ENCODE measurements around the gene SEC23B. TPM values are rescaled to one million over a fixed set of nuclear protein-coding genes. Genes with fewer than 3 reads are reported as not detected.
"Not testable (repeated sequence)": the region's sequence is repeated elsewhere in the genome, so short reads cannot be mapped to it uniquely, and the experiment has no call there.

The SEC23B gene
- total RNA-seq, 1 donor from 2014 or later = 110 TPM

GRCh38 chr20:18501672-18502071, 6.1 kb upstream of the SEC23B start:
- not testable (repeated sequence) for DNase-seq (ENCODE audit: low spot score); H3K9me3 Mint-ChIP-seq; H3K36me3 Mint-ChIP-seq (ENCODE audit: low read depth); H3K27me3 Mint-ChIP-seq (ENCODE audit: insufficient read depth); H3K4me3 Mint-ChIP-seq; H3K27ac Mint-ChIP-seq
- H3K4me1 Mint-ChIP-seq (ENCODE audit: low read depth) = peaks cover 15% of the 10 kb centered on the region
- intact Hi-C loops (cut with micrococcal nuclease) = loop anchor here (10.0 kb wide), 2 partner anchors 997 to 1927 kb away; partner anchors contain the start of gene KIF16B

DNA sequence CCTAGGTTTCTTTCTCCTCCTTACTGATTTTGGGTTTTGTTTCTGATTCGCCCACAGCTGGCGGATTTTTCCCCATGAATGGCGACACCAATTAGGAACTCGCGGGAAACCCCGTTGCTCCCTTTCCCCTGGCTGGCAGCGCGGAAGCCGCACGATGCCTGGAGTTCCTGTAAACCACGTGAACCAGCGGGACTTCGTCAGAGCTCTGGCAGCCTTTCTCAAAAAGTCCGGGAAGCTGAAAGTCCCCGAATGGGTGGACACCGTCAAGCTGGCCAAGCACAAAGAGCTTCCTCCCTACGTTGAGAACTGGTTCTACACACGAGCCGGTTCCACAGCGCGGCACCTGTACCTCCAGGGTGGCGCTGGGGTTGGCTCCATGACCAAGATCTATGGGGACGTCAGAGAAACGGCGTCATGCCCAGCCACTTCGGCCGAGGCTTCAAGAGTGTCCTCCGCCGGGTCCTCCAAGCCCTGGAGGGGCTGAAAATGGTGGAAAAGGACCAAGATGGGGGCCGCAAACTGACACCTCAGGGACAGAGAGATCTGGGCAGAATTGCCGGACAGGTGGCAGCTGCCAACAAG, 3.2 kb upstream of the SEC23B start:
- DNase-seq (ENCODE audit: low spot score) = no peak
- Mint-ChIP-seq H3K9me3 (no peaks in the 10 kb centered on the region), H3K27me3 (ENCODE audit: insufficient read depth) (peaks cover 2% of the 10 kb centered on the region), H3K36me3 (ENCODE audit: low read depth) (peaks cover 4% of the 10 kb centered on the region), H3K4me3 (no peak overlapping the region), H3K4me1 (ENCODE audit: low read depth) (peaks cover 32% of the 10 kb centered on the region), H3K27ac (no peak overlapping the region)
- intact Hi-C loops (cut with micrococcal nuclease) = loop anchor here (10.0 kb wide), 2 partner anchors 1000 to 1930 kb away; partner anchors contain the start of gene KIF16B

DNA sequence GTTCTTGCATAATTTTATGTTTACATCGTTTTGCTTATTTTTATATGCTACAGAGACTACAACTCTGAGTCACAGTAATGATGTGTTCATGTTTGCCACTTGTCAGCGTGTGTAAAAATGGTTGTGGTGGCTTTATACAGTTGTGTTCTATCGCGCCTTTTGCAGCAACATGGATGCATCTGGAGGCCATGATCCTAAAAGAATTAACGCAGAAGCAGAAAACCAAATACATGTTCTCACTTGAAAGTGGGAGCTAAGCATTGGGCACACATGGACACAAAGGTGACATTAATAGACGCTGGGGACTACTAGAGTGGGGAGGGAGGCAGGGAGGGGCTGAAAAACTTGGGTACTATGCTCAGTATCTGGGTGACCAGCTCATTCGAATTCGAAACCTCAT, 996 bp upstream of the SEC23B start:
- Mint-ChIP-seq H3K4me3 (peak overlapping the region; percentile 99), H3K27me3 (ENCODE audit: insufficient read depth) (peaks cover 2% of the 10 kb centered on the region), H3K36me3 (ENCODE audit: low read depth) (peaks cover 23% of the 10 kb centered on the region), H3K4me1 (ENCODE audit: low read depth) (peaks cover 50% of the 10 kb centered on the region), H3K9me3 (no peaks in the 10 kb centered on the region), H3K27ac (peak overlapping the region; percentile 100)
- intact Hi-C loops (cut with micrococcal nuclease) = loop anchor here (1.0 to 10.0 kb wide), 14 partner anchors 9 to 1932 kb away; partner anchors contain the start of genes CFAP61, CRNKL1, DZANK1 and KAT14
- peak; percentile 11 for DNase-seq (ENCODE audit: low spot score)

DNA sequence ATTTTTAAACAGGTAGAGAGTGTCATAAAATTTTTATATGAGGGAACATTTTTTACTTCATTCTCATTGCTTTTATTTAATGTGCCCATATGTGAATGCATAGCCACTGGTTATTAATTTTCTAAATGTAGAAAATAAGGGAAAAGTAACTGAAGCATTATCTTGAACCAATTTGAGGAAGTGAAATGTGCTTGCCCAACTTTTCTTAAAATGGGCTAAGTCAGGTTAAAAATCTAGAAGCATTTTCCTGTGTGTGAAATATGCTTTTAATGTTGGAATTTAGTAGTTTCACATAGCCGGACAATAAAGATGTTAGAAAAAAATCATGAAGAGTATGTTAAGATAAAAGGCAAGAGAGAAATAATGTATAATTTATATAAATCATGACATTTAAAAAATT, 3.8 kb downstream of the SEC23B start:
- H3K4me3 Mint-ChIP-seq = no peak overlapping the region
- no peak overlapping the region for H3K27ac Mint-ChIP-seq
- DNase-seq (ENCODE audit: low spot score) = no peak
- H3K9me3 Mint-ChIP-seq = no peaks in the 10 kb centered on the region
- peaks cover 2% of the 10 kb centered on the region for H3K27me3 Mint-ChIP-seq (ENCODE audit: insufficient read depth)
- H3K4me1 Mint-ChIP-seq (ENCODE audit: low read depth) = peaks cover 44% of the 10 kb centered on the region
- intact Hi-C loops (cut with micrococcal nuclease) = no loop called here
- H3K36me3 Mint-ChIP-seq (ENCODE audit: low read depth) = peaks cover 34% of the 10 kb centered on the region

GRCh38 chr20:18513208-18513607, 5.5 kb downstream of the SEC23B start:
- Mint-ChIP-seq H3K36me3 (ENCODE audit: low read depth) (peaks cover 32% of the 10 kb centered on the region), H3K9me3 (no peaks in the 10 kb centered on the region), H3K27me3 (ENCODE audit: insufficient read depth) (no peaks in the 10 kb centered on the region), H3K4me3 (no peak overlapping the region), H3K27ac (no peak overlapping the region), H3K4me1 (ENCODE audit: low read depth) (peaks cover 36% of the 10 kb centered on the region)
- DNase-seq (ENCODE audit: low spot score) = no peak
- intact Hi-C loops (cut with micrococcal nuclease) = no loop called here

GRCh38 chr20:18514127-18514526, 6.4 kb downstream of the SEC23B start:
- intact Hi-C loops (cut with micrococcal nuclease) = no loop called here
- no peaks in the 10 kb centered on the region for H3K9me3 Mint-ChIP-seq
- peaks cover 29% of the 10 kb centered on the region for H3K4me1 Mint-ChIP-seq (ENCODE audit: low read depth)
- H3K4me3 Mint-ChIP-seq = no peak overlapping the region
- peaks cover 30% of the 10 kb centered on the region for H3K36me3 Mint-ChIP-seq (ENCODE audit: low read depth)
- no peak overlapping the region for H3K27ac Mint-ChIP-seq
- H3K27me3 Mint-ChIP-seq (ENCODE audit: insufficient read depth) = no peaks in the 10 kb centered on the region
- DNase-seq (ENCODE audit: low spot score) = no peak

DNA sequence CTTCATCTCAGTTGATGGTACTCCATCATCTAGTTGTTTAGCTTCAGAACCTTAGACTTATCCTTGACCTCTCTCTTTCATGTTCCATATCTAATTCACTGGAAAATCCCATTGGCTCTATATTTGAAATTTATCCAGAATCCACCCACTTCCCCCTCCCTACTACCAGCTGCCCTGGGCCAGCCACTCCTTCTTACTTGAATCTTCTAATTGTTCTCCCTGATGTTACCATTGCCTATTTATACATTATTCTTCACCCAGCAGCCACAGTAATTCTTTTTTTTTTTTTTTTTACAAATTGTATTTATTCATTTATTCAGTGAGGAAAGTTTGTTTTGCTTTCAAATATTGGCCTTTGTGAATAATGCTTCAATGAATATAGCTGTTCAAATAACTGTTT, 8.2 kb downstream of the SEC23B start:
- Mint-ChIP-seq H3K4me3 (no peak overlapping the region), H3K27ac (no peak overlapping the region), H3K9me3 (no peaks in the 10 kb centered on the region), H3K27me3 (ENCODE audit: insufficient read depth) (no peaks in the 10 kb centered on the region), H3K36me3 (ENCODE audit: low read depth) (peaks cover 19% of the 10 kb centered on the region), H3K4me1 (ENCODE audit: low read depth) (peaks cover 14% of the 10 kb centered on the region)
- intact Hi-C loops (cut with micrococcal nuclease) = no loop called here
- no peak for DNase-seq (ENCODE audit: low spot score)

DNA sequence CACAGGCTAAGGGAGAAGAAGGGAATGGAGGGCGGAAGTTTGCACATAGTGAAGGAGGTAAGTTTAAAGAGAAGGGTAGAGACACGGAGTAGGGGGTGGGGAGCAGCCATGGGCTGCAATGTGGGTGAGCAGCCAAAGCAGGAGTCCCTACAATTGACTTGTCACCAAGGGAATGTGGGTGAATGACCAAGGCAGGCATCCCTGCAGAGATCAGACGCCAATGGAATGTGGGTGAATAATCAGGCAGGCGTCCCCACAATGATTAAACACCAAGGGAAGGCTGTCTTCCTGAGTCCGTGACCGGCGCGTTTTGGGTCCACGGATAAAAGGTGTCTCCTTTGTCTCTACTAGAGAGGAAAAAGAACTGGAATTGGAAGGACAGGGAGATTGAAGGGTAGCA, 14.3 kb downstream of the SEC23B start:
- H3K4me1 Mint-ChIP-seq (ENCODE audit: low read depth); intact Hi-C loops (cut with micrococcal nuclease): not testable (repeated sequence)
- H3K36me3 Mint-ChIP-seq (ENCODE audit: low read depth) = peaks cover 19% of the 10 kb centered on the region

DNA sequence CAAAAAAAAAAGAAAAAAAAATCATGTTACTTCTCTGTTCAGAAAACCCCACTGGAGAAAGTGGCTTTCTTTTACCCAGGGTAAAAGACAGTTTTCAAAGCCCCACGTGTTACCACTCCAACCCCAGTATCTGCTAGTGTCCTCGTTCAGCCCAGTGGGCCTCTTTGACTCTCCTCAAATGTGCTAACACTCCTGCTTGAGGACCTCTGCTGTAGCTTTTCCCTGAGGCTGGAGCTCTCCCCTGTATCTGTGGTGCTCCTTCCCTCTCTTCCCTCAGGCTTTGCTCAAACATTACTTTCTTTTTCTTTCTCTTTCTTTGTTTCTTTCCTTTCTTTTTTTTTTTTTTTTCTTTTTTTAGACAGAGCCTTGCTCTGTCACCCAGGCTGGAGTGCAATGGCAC, 15.3 kb downstream of the SEC23B start:
- no peaks in the 10 kb centered on the region for H3K9me3 Mint-ChIP-seq
- no peaks in the 10 kb centered on the region for H3K4me1 Mint-ChIP-seq (ENCODE audit: low read depth)
- DNase-seq (ENCODE audit: low spot score) = no peak
- intact Hi-C loops (cut with micrococcal nuclease) = no loop called here
- H3K36me3 Mint-ChIP-seq (ENCODE audit: low read depth) = peaks cover 25% of the 10 kb centered on the region
- no peaks in the 10 kb centered on the region for H3K27me3 Mint-ChIP-seq (ENCODE audit: insufficient read depth)
- H3K4me3 Mint-ChIP-seq = no peak overlapping the region
- H3K27ac Mint-ChIP-seq = no peak overlapping the region

More for the DNA sequence above, 14.3 kb downstream of the SEC23B start:
- H3K27me3 Mint-ChIP-seq (ENCODE audit: insufficient read depth); DNase-seq (ENCODE audit: low spot score); H3K27ac Mint-ChIP-seq; H3K9me3 Mint-ChIP-seq; H3K4me3 Mint-ChIP-seq: not testable (repeated sequence)

DNA sequence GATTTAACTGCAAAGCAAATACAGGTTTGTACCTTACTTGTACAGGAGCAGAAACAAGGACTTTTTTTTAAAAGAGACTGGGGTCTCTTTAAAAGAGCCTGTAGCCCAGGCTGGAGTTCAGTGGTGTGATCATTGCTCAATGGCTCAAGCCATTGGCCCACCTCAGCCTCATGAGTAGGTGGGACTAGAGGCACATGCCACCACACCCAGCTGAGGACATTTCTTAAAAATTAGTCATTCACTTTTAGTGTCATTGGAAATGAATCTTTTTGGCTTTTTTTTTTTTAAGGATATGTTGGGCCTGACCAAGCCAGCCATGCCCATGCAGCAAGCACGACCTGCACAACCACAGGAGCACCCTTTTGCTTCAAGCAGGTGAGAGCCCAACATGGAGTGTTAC, 16.9 kb downstream of the SEC23B start:
- H3K4me3 Mint-ChIP-seq = no peak overlapping the region
- no peaks in the 10 kb centered on the region for H3K9me3 Mint-ChIP-seq
- no peaks in the 10 kb centered on the region for H3K4me1 Mint-ChIP-seq (ENCODE audit: low read depth)
- no peaks in the 10 kb centered on the region for H3K27me3 Mint-ChIP-seq (ENCODE audit: insufficient read depth)
- no peak for DNase-seq (ENCODE audit: low spot score)
- intact Hi-C loops (cut with micrococcal nuclease) = no loop called here
- H3K36me3 Mint-ChIP-seq (ENCODE audit: low read depth) = peaks cover 39% of the 10 kb centered on the region
- no peak overlapping the region for H3K27ac Mint-ChIP-seq

- H3K4me1 Mint-ChIP-seq (ENCODE audit: low read depth); H3K9me3 Mint-ChIP-seq; DNase-seq (ENCODE audit: low spot score); intact Hi-C loops (cut with micrococcal nuclease); H3K4me3 Mint-ChIP-seq; H3K27me3 Mint-ChIP-seq (ENCODE audit: insufficient read depth); H3K27ac Mint-ChIP-seq: not testable (repeated sequence)
- H3K36me3 Mint-ChIP-seq (ENCODE audit: low read depth) = peaks cover 52% of the 10 kb centered on the region
These were observed 19.0 kb downstream of the SEC23B start for GRCh38 chr20:18526761-18527160.

- no peak overlapping the region for H3K4me3 Mint-ChIP-seq
- DNase-seq (ENCODE audit: low spot score) = no peak
- H3K27ac Mint-ChIP-seq = no peak overlapping the region
- peaks cover 57% of the 10 kb centered on the region for H3K36me3 Mint-ChIP-seq (ENCODE audit: low read depth)
- no peaks in the 10 kb centered on the region for H3K9me3 Mint-ChIP-seq
- H3K27me3 Mint-ChIP-seq (ENCODE audit: insufficient read depth) = no peaks in the 10 kb centered on the region
- intact Hi-C loops (cut with micrococcal nuclease) = no loop called here
- no peaks in the 10 kb centered on the region for H3K4me1 Mint-ChIP-seq (ENCODE audit: low read depth)
These were observed 19.6 kb downstream of the SEC23B start for GRCh38 chr20:18527339-18527738.

GRCh38 chr20:18527836-18528235, 20.1 kb downstream of the SEC23B start:
- Mint-ChIP-seq H3K4me1 (ENCODE audit: low read depth) (no peaks in the 10 kb centered on the region), H3K27me3 (ENCODE audit: insufficient read depth) (no peaks in the 10 kb centered on the region), H3K4me3 (no peak overlapping the region), H3K27ac (no peak overlapping the region), H3K36me3 (ENCODE audit: low read depth) (peaks cover 62% of the 10 kb centered on the region), H3K9me3 (no peaks in the 10 kb centered on the region)
- no peak for DNase-seq (ENCODE audit: low spot score)
- intact Hi-C loops (cut with micrococcal nuclease) = no loop called here

DNA sequence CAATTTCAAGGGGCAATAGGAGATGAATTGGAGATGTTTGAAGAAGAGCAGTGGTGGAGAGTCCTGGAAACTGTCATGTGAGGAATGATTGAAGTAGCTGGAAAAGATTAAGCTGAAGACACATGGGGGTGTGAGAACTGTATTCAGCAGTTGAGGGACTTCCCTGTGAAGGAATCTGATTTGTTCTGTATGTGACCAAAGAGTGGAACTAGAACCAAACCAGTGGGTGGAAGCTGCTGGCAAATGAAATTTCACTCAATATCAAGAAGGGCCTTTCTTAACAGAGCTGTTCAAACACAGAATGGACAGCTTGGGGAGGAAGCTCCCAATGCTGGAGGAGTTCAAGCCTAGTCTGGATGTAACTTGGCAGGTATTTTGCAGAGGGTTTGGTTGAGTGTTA, 21.3 kb downstream of the SEC23B start:
- Mint-ChIP-seq H3K27me3 (ENCODE audit: insufficient read depth) (no peaks in the 10 kb centered on the region), H3K4me1 (ENCODE audit: low read depth) (no peaks in the 10 kb centered on the region), H3K4me3 (no peak overlapping the region), H3K9me3 (no peaks in the 10 kb centered on the region), H3K27ac (no peak overlapping the region), H3K36me3 (ENCODE audit: low read depth) (peaks cover 67% of the 10 kb centered on the region)
- no peak for DNase-seq (ENCODE audit: low spot score)
- intact Hi-C loops (cut with micrococcal nuclease) = no loop called here
